NCI-H69 (cell line): ENCODE data around the gene MAP2K7.
"Not testable (repeated sequence)": the region's sequence is repeated elsewhere in the genome, so short reads cannot be mapped to it uniquely, and the experiment has no call there.

Source experiments
- DNase-seq: peaks from one replicate; lab custom pipeline; 2025; lab: John Stamatoyannopoulos, UW

Gene MAP2K7

DNA sequence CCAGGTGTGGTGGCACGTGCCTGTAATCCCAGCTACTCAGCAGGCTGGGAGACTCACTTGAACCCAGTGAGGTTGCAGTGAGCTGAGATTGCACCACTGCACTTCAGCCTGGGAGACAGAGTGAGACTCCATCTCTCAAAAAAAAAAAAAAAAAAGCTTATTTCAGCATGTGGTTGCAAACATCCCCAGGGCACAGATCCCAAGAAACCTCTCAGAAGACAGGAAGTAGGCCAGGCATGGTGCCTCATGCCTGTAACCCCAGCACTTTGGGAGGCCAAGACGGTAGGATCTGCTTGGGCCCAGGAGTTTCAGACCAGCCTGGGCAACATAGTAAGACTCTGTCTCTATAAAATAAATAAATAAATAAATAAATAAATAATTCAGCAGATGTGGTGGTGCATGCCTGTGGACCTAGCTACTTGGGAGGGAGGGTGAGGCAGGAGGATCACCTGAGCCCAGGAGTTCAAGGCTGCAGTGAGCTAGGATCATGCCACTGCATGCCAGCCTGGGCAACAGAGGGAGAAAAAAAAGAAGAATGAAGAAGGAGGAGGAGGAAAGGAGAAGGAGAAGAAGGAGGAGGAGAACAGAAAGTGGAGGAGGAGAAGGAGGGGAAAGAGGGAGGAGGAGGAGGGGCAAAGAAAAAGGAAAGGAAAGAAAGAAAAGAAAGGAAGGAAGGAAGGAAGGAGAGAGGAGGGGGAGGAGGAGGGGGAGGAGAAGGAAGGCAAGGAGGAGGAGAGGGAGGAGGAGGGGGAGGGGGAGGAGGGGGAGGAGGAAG, 19.7 kb upstream of the MAP2K7 start:
- peak; percentile 25 for DNase-seq

- DNase-seq: no peak
Measured at GRCh38 chr19:7885818-7886217, 17.9 kb upstream of the MAP2K7 start.

DNA sequence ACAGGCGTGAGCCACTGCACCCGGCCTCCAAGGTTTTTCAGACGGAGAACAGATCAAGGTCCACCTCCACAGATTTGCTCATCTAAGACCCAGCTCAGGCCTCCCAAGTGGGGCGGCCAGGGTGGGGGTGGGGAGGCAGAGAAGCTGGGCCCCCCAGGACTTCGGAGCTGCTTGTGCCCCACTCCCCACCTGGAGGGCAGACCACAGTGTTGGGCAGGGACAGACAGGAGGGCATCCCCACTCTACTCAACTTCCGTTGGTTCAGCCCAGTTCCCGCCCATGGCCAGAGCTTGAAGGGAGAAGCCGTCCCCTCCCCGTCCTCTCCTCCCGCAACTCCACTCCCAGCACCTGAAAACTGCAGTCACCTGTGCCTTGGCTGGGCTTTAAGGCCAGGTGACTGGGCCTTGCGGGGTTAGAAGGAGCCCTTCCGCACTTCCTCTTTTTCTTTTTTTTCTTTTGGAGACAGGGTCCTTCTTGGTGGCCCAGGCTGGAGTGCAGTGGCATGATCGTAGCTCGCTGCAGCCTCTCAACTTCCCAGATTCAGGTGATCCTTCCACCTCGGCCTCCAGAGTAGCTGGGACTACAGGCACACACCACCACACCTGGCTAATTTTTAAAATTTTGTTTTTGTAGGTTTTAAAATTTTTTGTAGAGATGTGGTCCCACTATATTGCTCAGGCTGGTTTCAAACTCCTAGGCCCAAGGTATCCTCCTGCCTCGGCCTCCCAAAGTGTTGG, 16.1 kb upstream of the MAP2K7 start:
- no peak for DNase-seq

GRCh38 chr19:7888145-7888825, 15.4 kb upstream of the MAP2K7 start, which contains the start of gene LRRC8E:
Gene LRRC8E, plus strand, starts transcription at chr19:7888510. Its CDS starts 7,094 bp downstream, at chr19:7895604.
- DNase-seq: peak; percentile 73

GRCh38 chr19:7888826-7889217, 14.9 kb upstream of the MAP2K7 start:
- DNase-seq: no peak

DNA sequence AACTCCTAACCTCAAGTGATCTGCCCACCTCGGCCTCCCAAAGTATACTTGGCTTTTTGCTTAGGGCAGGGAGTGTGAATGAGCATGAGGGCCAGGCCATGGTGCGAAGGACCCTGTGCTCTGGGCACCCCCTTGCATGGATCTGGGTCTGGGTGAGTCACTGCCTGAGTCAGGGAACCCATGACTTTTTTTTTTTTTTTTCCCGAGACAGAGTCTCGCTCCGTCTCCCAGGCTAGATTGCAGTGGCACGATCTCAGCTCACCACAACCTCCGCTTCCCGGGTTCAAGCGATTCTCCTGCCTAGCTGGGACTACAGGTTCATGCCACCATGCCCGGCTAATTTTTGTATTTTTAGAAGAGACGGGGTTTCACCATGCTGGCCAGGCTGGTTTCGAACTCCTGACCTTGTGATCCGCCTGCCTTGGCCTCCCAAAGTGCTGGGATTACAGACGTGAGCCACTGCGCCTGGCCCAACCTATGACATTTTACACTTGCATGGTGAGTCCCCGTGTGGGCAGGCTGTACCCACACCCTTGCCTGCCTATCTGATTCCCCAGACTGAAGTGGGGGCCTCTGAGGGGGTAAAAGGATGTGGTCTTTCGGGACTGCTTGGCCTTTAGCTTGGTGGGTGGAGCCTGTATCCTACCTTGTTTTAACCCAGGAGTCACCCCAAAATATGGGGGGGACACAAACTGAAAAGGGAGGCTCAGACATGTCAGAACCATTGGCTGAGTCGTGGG, 10.1 kb upstream of the MAP2K7 start:
- DNase-seq: not testable (repeated sequence)

- no peak for DNase-seq
Measured at GRCh38 chr19:7894612-7895309, 8.9 kb upstream of the MAP2K7 start.

DNA sequence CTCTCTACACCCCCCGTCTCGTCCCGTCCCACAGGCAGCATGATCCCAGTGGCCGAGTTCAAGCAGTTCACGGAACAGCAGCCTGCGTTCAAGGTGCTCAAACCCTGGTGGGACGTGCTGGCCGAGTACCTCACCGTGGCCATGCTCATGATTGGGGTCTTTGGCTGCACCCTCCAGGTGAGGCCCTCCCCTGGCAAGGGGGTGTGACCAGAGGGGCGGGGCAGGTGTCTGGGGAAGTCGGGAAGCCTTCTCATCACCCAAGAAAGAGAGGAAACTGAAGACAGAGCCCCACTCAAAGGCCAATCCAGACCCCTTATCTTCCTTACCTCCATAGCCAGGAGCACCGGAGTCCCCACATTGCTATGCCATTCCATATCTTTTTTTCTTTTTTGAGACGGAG, 8.1 kb upstream of the MAP2K7 start:
- no peak for DNase-seq

- DNase-seq: no peak
Measured at GRCh38 chr19:7897292-7897691, 6.4 kb upstream of the MAP2K7 start.

GRCh38 chr19:7898967-7899366, 4.7 kb upstream of the MAP2K7 start:
- no peak for DNase-seq

- no peak for DNase-seq
Measured at GRCh38 chr19:7899751-7900378, 3.8 kb upstream of the MAP2K7 start.

GRCh38 chr19:7900401-7900870, 3.2 kb upstream of the MAP2K7 start:
- DNase-seq: no peak

GRCh38 chr19:7900931-7901330, 2.7 kb upstream of the MAP2K7 start:
- no peak for DNase-seq

- no peak for DNase-seq
Measured at GRCh38 chr19:7901337-7901736, 2.3 kb upstream of the MAP2K7 start.

GRCh38 chr19:7902796-7903243, 857 bp upstream of the MAP2K7 start:
- DNase-seq: peak; percentile 36

DNA sequence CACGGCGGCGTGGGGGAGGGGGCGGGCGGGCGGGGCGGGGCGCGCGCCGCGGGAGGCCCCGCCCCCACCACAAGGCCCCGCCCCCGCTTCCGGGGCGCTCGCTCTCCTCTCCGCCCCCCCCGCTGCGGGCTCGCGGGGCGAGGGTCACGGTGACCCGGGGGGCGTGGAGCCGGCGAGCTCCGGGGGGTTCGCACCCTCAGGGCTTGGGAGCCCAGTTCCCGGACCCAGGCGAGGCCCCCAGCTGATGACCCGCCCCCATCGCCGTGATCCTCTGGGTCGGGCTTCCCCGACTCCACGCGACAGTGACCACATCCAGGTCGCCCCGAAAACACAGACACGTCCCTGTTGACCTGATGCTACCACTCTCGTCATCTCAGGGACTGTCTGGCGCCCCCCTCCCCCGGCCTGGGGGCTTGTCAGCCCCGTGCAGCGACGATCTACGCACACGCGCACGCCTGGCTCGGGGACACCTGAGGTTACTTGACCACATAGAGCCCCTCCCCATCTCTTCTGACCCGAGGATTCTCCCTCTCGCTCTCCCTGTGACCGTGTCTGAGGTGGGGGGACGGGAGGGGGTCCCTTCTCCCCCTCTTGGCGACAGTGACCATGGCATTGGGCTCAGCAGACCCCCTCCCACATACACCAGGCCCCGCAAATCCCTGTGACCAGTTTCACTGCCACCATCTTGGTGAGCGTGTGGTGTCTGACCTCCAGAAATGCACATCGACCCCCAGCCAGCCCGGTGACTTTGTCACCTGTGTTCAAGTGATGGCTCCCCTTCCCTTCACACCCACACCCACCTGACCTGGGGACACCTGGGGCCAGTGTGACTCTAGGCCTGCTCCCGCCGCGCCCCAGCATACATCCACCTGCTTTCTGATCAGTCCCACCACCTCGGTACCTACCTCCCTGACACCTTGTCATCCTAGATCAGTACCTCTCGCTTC, 670 bp downstream of the MAP2K7 start:
- peak; percentile 82 for DNase-seq

DNA sequence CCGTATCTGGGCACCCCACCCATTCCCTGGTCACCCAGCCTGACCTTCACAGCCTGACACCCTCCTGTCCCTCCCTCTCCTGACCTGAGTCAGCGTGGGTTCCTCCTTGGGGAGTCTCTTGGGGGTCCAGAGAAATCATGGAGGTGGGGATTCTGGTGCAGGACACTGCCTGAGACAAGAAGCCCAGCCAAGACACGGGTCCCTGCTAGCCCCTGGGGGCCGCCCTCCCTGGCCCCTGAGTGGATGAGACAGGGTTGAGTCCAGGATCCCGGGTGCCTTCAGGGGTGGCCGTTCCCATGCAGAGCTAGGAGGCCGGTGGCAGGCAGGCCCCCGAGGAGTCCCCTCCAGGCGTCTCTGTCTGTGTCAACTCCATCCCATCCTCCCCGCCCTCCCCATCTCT, 1.6 kb downstream of the MAP2K7 start:
- no peak for DNase-seq

DNA sequence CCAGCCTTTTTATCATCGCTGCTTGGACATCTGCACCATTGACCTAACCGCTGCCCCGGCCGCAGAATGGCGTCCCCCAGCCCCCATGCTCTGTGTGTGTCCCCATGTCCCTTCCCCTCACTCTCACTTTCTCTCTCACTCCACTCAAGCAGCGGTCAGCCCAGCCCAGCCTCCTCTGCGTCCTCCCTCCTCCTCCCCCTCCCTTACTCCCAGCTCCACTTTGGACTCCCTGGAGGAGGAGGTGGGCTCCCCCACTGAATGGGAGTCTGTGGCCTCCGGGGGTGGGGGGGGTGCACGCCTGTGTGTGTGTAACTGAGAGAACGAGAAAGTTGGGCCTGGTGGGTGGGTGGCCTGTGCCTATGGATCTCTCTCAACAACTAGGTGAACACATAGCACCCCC, 2.2 kb downstream of the MAP2K7 start:
- no peak for DNase-seq

DNA sequence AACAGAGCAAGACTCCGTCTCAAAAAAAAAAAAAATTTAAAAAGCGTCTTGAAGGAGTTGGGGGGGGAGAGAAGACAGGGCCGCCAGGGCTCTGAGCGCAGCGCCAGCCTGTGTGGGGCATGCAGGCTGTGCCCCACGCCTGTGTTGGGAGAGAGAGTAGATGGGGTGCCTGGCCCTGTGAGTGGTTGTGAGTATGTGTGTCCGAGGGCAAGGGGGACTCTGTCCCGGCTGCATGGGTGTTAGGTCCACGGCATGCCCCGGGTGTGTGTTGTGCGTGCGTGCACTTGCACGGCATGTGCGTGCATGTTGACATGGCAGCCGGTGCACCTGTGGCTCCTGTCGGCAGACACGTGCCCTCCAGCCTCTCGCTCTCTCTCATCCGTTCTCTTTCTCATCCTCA, 3.4 kb downstream of the MAP2K7 start:
- DNase-seq: no peak

DNA sequence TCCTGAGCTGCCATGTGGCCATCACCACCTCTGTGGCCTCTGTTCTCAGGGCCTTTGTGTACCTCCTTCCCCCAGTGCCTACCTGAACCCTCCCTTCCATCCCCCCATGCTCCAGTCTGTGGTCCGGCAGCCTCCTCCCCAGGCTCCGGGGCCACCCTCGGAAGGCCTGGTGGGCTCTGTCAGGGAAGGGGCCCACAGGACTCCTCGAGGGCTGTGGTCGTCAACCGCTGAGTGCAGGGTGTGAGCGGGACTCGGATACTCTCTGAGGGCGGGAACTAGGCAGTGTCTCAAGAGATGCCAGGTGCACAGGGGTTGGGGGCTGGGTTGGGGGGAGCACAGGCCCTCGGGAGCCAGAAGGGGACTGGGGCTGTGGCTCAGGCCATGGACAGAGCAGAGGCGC, 3.9 kb downstream of the MAP2K7 start:
- DNase-seq: no peak
